ENCODE results near the gene C1orf56. TPM values are rescaled to one million over a fixed set of nuclear protein-coding genes. Genes with fewer than 3 reads are reported as not detected.

C1orf56 gene
- total and polyA plus RNA-seq, 10 donors, result 1.4 to 5.5 (median 2.8) TPM

DNA sequence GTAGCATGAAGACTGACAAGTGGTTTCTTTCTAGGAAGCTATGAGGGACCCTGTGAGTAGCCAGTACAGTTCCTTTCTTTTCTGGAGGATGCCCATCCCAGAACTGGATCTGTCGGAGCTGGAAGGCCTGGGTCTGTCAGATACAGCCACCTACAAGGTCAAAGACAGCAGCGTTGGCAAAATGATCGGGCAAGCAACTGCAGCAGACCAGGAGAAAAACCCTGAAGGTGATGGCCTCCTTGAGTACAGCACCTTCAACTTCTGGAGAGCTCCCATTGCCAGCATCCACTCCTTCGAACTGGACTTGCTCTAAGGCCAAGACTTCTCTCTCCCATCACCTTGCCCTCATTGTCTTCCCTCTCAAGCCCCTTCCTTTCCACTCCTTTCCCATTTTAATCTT lies 19.6 kb downstream of the C1orf56 start:
- intact Hi-C loops (cut with DNase I; ENCODE audit: low total_unique reads), result no loop called here
- WGBS, 5 donors, result 86 to 92% (median 89%) methylated on average over 4 of the region's 4 CpGs
- TF ChIP-seq POLR2A (IDR thresholded peaks at IDR 0.05) (no peak), POLR2AphosphoS5 (IDR thresholded peaks at IDR 0.05) (no peak)
- TF ChIP-seq, protein P1, sequence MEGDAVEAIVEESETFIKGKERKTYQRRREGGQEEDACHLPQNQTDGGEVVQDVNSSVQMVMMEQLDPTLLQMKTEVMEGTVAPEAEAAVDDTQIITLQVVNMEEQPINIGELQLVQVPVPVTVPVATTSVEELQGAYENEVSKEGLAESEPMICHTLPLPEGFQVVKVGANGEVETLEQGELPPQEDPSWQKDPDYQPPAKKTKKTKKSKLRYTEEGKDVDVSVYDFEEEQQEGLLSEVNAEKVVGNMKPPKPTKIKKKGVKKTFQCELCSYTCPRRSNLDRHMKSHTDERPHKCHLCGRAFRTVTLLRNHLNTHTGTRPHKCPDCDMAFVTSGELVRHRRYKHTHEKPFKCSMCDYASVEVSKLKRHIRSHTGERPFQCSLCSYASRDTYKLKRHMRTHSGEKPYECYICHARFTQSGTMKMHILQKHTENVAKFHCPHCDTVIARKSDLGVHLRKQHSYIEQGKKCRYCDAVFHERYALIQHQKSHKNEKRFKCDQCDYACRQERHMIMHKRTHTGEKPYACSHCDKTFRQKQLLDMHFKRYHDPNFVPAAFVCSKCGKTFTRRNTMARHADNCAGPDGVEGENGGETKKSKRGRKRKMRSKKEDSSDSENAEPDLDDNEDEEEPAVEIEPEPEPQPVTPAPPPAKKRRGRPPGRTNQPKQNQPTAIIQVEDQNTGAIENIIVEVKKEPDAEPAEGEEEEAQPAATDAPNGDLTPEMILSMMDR (IDR thresholded peaks at IDR 0.05 in 8 of 11, conservative IDR thresholded peaks at IDR 0.05 in 3 of 11), result no peak

GRCh38 chr1:151069103-151069486 lies 21.5 kb downstream of the C1orf56 start:
- WGBS, 5 donors, result 81 to 87% (median 84%) methylated on average over 5 of the region's 5 CpGs
- Histone ChIP-seq H3K4me3 (peak overlapping the region in 1 of 8 donors; percentile 72), H3K9me3 (no peaks in the 10 kb centered on the region), H3K36me3 (peaks cover 0 to 12% (median 0%) of the 10 kb centered on the region in 6 donors), H3K27me3 (replicated peaks in 1 of 7) (no peaks in the 10 kb centered on the region), H3K4me1 (peaks cover 5 to 34% (median 21%) of the 10 kb centered on the region in 6 donors), H3K27ac (peak overlapping the region in 3 of 8 donors; percentile 96 to 98 (median 96))
- DNase-seq, result no peak
- TF ChIP-seq POLR2AphosphoS5 (IDR thresholded peaks at IDR 0.05) (no peak), POLR2A (IDR thresholded peaks at IDR 0.05) (no peak)
- TF ChIP-seq, protein P1 (IDR thresholded peaks at IDR 0.05 in 8 of 11, conservative IDR thresholded peaks at IDR 0.05 in 3 of 11), result no peak
- intact Hi-C loops (cut with DNase I; ENCODE audit: low total_unique reads), result no loop called here

More for the DNA sequence above, 19.6 kb downstream of the C1orf56 start:
- no peak for DNase-seq
- H3K9me3 ChIP-seq, result no peaks in the 10 kb centered on the region
- H3K27ac ChIP-seq, result no peak overlapping the region
- no peak overlapping the region for H3K4me3 ChIP-seq
- no peaks in the 10 kb centered on the region for H3K27me3 ChIP-seq (replicated peaks in 1 of 7)
- no peaks in the 10 kb centered on the region for H3K36me3 ChIP-seq
- peaks cover 5 to 24% (median 19%) of the 10 kb centered on the region in 6 donors for H3K4me1 ChIP-seq

DNA sequence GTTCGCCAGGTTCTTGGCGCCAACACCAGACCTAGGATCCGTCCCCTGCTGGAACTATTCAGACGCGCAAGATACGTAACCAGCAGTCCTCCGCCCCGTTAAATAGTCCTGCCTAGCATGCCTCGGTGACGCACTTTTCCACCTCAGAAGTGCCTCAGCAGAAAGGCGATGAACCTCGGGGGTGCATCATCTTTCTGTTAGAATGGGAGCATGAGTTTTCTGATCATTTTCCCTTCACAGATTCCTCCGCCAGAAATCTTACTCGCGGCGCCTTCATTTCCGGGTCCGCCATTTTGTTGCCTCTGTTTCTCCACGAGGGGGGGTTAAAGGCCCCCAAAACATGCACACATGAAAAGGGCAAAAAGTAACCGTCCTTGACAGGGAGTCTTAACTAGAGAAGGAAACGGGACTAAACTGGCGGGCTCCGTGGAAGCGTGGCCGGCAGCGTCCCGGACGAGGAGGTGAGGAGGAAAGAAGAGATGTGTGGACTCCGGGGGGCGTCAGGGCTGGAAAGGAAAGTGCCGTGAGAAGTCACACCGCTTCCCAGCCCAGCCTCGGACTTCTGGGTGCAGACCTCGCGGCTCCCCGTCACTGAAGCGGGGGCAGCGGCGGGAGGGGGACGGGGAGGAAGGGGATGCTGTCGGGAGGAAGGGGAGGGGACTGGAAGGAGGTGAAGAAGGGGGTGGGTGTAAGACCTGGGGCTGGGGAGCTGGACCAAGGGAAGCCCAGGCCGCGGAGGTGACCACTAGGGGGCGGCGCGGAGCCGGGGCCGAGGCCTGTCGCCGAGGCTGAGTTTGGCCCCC lies 23.1 kb downstream of the C1orf56 start, which contains the start of gene GABPB2:
TSS of gene GABPB2 (plus strand) at position 288 of the 803 bp plus-strand sequence. CDS start 17,429 bp downstream, outside the sequence.
- H3K4me1 ChIP-seq, result peaks cover 5 to 34% (median 21%) of the 10 kb centered on the region in 6 donors
- no peaks in the 10 kb centered on the region for H3K9me3 ChIP-seq
- TF ChIP-seq POLR2AphosphoS5 (IDR thresholded peaks at IDR 0.05), result peak; percentile 93 to 97 (median 93)
- TF ChIP-seq, protein P1 (IDR thresholded peaks at IDR 0.05 in 8 of 11, conservative IDR thresholded peaks at IDR 0.05 in 3 of 11), result peak; percentile 81 to 97 (median 94)
- TF ChIP-seq POLR2A (IDR thresholded peaks at IDR 0.05), result peak in 2 of 3 donors; percentile 58
- peaks cover 0 to 24% (median 0%) of the 10 kb centered on the region in 6 donors for H3K36me3 ChIP-seq
- no peaks in the 10 kb centered on the region for H3K27me3 ChIP-seq (replicated peaks in 1 of 7)
- peak within 1 kb of the TSS; percentile 68 to 95 (median 81) for H3K4me3 ChIP-seq
- H3K27ac ChIP-seq, result peak within 1 kb of the TSS; percentile 96 to 99 (median 98)
- WGBS, 5 donors, result 0 to 1% (median 1%) methylated on average over 49 to 50 of the region's 50 CpGs
- peak; percentile 97 for DNase-seq
- intact Hi-C loops (cut with DNase I; ENCODE audit: low total_unique reads), result no loop called here

- peak overlapping the region in 4 of 8 donors; percentile 96 to 99 (median 97) for H3K27ac ChIP-seq
- TF ChIP-seq POLR2A (IDR thresholded peaks at IDR 0.05), result no peak
- peaks cover 5 to 34% (median 21%) of the 10 kb centered on the region in 6 donors for H3K4me1 ChIP-seq
These were observed 24.7 kb downstream of the C1orf56 start for GRCh38 chr1:151072224-151072623.

More at GRCh38 chr1:151072224-151072623, 24.7 kb downstream of the C1orf56 start:
- no peak overlapping the region for H3K4me3 ChIP-seq
- no peaks in the 10 kb centered on the region for H3K27me3 ChIP-seq (replicated peaks in 1 of 7)
- no peaks in the 10 kb centered on the region for H3K9me3 ChIP-seq
- intact Hi-C loops (cut with DNase I; ENCODE audit: low total_unique reads), result no loop called here
- whole genome bisulfite sequencing, 5 donors, result 76 to 88% (median 83%) methylated on average over 13 of the region's 13 CpGs
- H3K36me3 ChIP-seq, result peaks cover 0 to 24% (median 0%) of the 10 kb centered on the region in 6 donors
- no peak for DNase-seq

Measured in spleen (tissue), 11 donors.